ENCODE data around the gene FLRT1. TPM values are rescaled to one million over a fixed set of nuclear protein-coding genes. Genes with fewer than 3 reads are reported as not detected.

The FLRT1 gene
- total RNA-seq, 1 experiment from 2014 or later: 0.31 TPM

DNA sequence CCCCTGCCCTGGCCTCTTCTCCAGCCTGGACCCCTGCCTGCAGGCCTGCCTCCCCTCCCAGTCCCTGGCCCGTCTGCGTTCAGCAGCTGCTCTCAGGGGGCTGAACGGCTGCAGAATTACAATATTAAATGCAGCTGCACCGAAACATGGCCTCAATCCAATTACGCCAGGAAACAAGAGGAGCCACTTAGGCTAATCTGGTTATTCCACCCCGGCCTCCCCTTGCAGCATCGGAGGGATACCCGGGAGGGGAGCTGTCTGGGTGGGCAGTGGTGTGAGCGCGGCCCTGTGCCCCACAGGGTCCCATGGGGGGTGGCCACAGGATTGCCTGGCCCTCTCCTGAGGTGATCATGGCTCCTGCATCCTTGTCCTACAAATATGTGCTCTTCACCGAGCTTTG lies 42.6 kb downstream of the FLRT1 start:
- Histone ChIP-seq H2AK5ac (ENCODE audit: insufficient read length, low read length) (no peak overlapping the region), H2BK12ac (ENCODE audit: insufficient read length, low read depth, low read length) (no peak overlapping the region), H3K23ac (ENCODE audit: insufficient read length, low read depth, low read length) (no peak overlapping the region), H2BK5ac (ENCODE audit: insufficient read length, low read length) (no peak overlapping the region), H4K5ac (ENCODE audit: insufficient read length, low read depth, low read length) (no peak overlapping the region), H3K14ac (ENCODE audit: insufficient read depth, low read length) (no peak overlapping the region), H3K9me3 (ENCODE audit: control insufficient read depth, low read depth, low read length) (no peaks in the 10 kb centered on the region), H3K9ac (ENCODE audit: extremely low read depth, insufficient read length, low read length) (no peak overlapping the region), H3K4me1 (ENCODE audit: insufficient read depth, low read length) (no peaks in the 10 kb centered on the region), H2BK15ac (ENCODE audit: low read depth, low read length) (no peak overlapping the region), H3K23me2 (ENCODE audit: insufficient read length, low read depth, low read length, poor library complexity, severe bottlenecking) (no peaks in the 10 kb centered on the region), H4K91ac (ENCODE audit: insufficient read length, low read depth, low read length) (no peak overlapping the region), H2AFZ (ENCODE audit: low read length) (no peak overlapping the region), H2BK20ac (ENCODE audit: low read depth, low read length, poor library complexity, severe bottlenecking) (no peak overlapping the region), H3K56ac (ENCODE audit: insufficient read length, low read depth, low read length) (no peak overlapping the region), H2BK120ac (ENCODE audit: low read depth, low read length, poor library complexity, severe bottlenecking) (no peak overlapping the region), H3K4ac (ENCODE audit: low read depth, low read length) (no peak overlapping the region), H3T11ph (ENCODE audit: low read length) (no peak overlapping the region), H4K20me1 (ENCODE audit: control insufficient read depth, insufficient read depth, insufficient read length) (peaks cover 5% of the 10 kb centered on the region), H3K27me3 (ENCODE audit: insufficient read depth, low read length) (peaks cover 8% of the 10 kb centered on the region; the same call in 1 of the 2 replicates), H3K27ac (ENCODE audit: insufficient read length, low read depth, low read length) (no peak overlapping the region), H3K4me2 (ENCODE audit: insufficient read depth, insufficient read length, low read length) (no peak overlapping the region), H3K18ac (ENCODE audit: insufficient read length, low read depth, low read length) (no peak overlapping the region), H3K79me1 (ENCODE audit: insufficient read depth, low read depth, low read length, poor library complexity, severe bottlenecking) (no peaks in the 10 kb centered on the region), H4K8ac (replicated peaks; ENCODE audit: insufficient read length, low read depth, low read length) (no peak overlapping the region), H3K79me2 (ENCODE audit: insufficient read depth, low read length) (no peaks in the 10 kb centered on the region)
- no CpG with 5 or more reads among the region's 11 CpGs for WGBS (ENCODE audit: extremely low coverage, insufficient read length, low lambda C conversion rate)
- peaks cover 4 to 13% of the 10 kb centered on the region in 2 experiments; a peak in 2 of 4 replicates for H3K4me1 Mint-ChIP-seq
- no peak overlapping the region for H3K4me3 Mint-ChIP-seq
- TF ChIP-seq, protein P1, sequence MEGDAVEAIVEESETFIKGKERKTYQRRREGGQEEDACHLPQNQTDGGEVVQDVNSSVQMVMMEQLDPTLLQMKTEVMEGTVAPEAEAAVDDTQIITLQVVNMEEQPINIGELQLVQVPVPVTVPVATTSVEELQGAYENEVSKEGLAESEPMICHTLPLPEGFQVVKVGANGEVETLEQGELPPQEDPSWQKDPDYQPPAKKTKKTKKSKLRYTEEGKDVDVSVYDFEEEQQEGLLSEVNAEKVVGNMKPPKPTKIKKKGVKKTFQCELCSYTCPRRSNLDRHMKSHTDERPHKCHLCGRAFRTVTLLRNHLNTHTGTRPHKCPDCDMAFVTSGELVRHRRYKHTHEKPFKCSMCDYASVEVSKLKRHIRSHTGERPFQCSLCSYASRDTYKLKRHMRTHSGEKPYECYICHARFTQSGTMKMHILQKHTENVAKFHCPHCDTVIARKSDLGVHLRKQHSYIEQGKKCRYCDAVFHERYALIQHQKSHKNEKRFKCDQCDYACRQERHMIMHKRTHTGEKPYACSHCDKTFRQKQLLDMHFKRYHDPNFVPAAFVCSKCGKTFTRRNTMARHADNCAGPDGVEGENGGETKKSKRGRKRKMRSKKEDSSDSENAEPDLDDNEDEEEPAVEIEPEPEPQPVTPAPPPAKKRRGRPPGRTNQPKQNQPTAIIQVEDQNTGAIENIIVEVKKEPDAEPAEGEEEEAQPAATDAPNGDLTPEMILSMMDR (conservative IDR thresholded peaks at IDR 0.05): no peak
- no peak overlapping the region for H3K27ac Mint-ChIP-seq
- peaks cover 86% of the 10 kb centered on the region for H3K27me3 Mint-ChIP-seq (ENCODE audit: low read depth)
- H3K9me3 Mint-ChIP-seq: no peaks in the 10 kb centered on the region; a peak in 1 of 5 replicates
- DNase-seq: no peak
- H3K36me3 Mint-ChIP-seq (ENCODE audit: insufficient read depth in 1 of 3, low read depth in 3 of 3): no peaks in the 10 kb centered on the region

Data from H9 (cell line).